Testis (tissue), 3 donors: Measurements from ENCODE around the gene DNAJC5. TPM values are rescaled to one million over a fixed set of nuclear protein-coding genes. Genes with fewer than 3 reads are reported as not detected.

ENCODE experiments used
- DNase-seq: peaks from one replicate; pipeline ENCODE4 v3.0.0-alpha.2; 2019
- H3K27ac ChIP-seq, 2 donors: fragments of 200-600 bp; sonication (generic); one replicate each; pipeline ENCODE4 v1.5.1; 2019
- H3K27me3 ChIP-seq: fragments of 200-600 bp; sonication (generic); one replicate; pipeline ENCODE4 v1.5.1; 2019
- H3K36me3 ChIP-seq: fragments of 200-600 bp; sonication (generic); one replicate; pipeline ENCODE4 v1.5.1; 2017; ENCODE audit warnings: low read depth; ENCODE audit errors: missing control alignments
- H3K4me1 ChIP-seq: fragments of 200-600 bp; sonication (generic); one replicate; pipeline ENCODE4 v1.5.1; 2019
- H3K4me3 ChIP-seq, 2 donors: fragments of 200-600 bp; sonication (generic); one replicate each; pipeline ENCODE4 v1.5.1; 2017 to 2019
- H3K9me3 ChIP-seq: fragments of 200-600 bp; sonication (generic); one replicate; pipeline ENCODE4 v1.5.1; 2017
- POLR2A ChIP-seq: fragments of 450-650 bp; IDR thresholded peaks from one replicate; pipeline ENCODE4 v1.6.1; 2017; ENCODE audit warnings: antibody characterized with exemption, mild to moderate bottlenecking, moderate library complexity
- whole genome bisulfite sequencing, 2 donors: methylation state at CpG; one replicate each; pipeline ENCODE4 v1.1.5; 2018; 5-methylcytosine and 5-hydroxymethylcytosine counted together
- intact Hi-C: fragments of 100-400 bp; cut with DNase I; formaldehyde crosslinking; loops from one replicate; pipeline ENCODE4 v1.15.1; 2023; ENCODE audit warnings: low total_unique reads
- polyA plus RNA-seq: library from polyadenylated mRNA; stranded (reverse); fragments of 350-450 nt; fragmentation: Illumina TruSeq; extraction: RNeasy Lipid Tissue Mini Kit (QIAGEN cat#74804); gene quantifications from one replicate; pipeline ENCODE4 v1.2.3, GENCODE V29; 2014; ENCODE audit warnings: low read depth, low replicate concordance; ENCODE audit not compliant: insufficient read depth
- total RNA-seq, 2 donors: library from RNA; depleted of rRNA; stranded (reverse); fragments of >200 nt; gene quantifications; one replicate each; pipeline ENCODE4 v1.2.3, GENCODE V29; 2016
- TF ChIP-seq, protein P1 (sequence below), 3 experiments: fragments of 450-650 bp in 2 of 3; fragments of 200-600 bp in 1 of 3; sonication (generic) in 1 of 3; IDR thresholded peaks; one replicate each; pipeline ENCODE4 v1.5.1; 2016 to 2019; ENCODE audit warnings: antibody characterized with exemption in 3 of 3, mild to moderate bottlenecking in 2 of 3, moderate library complexity in 1 of 3

The DNAJC5 gene
- total and polyA plus RNA-seq, 3 donors from 2014 or later = 35.6 to 64.8 (median 58.2) TPM

DNA sequence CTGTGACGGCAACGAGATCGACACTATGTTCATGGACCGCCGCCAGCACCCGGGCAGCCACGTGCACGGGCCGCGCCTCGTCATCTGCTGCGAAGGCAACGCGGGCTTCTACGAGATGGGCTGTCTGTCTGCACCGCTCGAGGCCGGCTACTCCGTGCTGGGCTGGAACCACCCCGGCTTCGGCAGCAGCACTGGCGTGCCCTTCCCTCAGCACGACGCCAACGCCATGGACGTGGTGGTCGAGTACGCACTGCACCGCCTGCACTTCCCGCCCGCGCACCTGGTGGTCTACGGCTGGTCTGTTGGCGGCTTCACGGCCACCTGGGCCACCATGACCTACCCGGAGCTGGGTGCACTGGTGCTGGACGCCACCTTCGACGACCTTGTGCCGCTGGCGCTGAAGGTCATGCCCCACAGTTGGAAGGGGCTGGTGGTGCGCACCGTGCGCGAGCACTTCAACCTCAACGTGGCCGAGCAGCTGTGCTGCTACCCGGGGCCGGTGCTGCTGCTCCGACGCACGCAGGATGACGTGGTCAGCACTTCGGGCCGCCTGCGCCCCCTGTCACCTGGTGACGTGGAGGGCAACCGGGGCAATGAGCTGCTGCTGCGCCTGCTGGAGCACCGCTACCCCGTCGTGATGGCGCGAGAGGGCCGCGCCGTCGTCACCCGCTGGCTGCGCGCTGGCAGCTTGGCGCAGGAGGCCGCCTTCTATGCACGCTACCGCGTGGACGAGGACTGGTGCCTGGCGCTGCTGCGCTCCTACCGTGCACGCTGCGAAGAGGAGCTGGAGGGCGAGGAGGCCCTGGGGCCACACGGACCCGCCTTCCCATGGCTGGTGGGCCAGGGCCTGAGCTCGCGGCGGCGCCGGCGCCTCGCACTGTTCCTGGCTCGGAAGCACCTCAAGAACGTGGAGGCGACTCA lies 32.7 kb upstream of the DNAJC5 start:
- TF ChIP-seq, protein P1, sequence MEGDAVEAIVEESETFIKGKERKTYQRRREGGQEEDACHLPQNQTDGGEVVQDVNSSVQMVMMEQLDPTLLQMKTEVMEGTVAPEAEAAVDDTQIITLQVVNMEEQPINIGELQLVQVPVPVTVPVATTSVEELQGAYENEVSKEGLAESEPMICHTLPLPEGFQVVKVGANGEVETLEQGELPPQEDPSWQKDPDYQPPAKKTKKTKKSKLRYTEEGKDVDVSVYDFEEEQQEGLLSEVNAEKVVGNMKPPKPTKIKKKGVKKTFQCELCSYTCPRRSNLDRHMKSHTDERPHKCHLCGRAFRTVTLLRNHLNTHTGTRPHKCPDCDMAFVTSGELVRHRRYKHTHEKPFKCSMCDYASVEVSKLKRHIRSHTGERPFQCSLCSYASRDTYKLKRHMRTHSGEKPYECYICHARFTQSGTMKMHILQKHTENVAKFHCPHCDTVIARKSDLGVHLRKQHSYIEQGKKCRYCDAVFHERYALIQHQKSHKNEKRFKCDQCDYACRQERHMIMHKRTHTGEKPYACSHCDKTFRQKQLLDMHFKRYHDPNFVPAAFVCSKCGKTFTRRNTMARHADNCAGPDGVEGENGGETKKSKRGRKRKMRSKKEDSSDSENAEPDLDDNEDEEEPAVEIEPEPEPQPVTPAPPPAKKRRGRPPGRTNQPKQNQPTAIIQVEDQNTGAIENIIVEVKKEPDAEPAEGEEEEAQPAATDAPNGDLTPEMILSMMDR (IDR thresholded peaks at IDR 0.05) = no peak
- no peak for TF ChIP-seq POLR2A
- no peaks in the 10 kb centered on the region for H3K9me3 ChIP-seq
- intact Hi-C loops = no loop called here
- H3K36me3 ChIP-seq = no peaks in the 10 kb centered on the region
- no peaks in the 10 kb centered on the region for H3K27me3 ChIP-seq
- WGBS, 2 donors = 71 to 86% methylated on average over 24 to 89 of the region's 95 CpGs
- peak overlapping the region in 1 of 2 donors; percentile 30 for H3K4me3 ChIP-seq
- H3K27ac ChIP-seq = no peak overlapping the region
- DNase-seq = no peak
- peaks cover 36% of the 10 kb centered on the region for H3K4me1 ChIP-seq

DNA sequence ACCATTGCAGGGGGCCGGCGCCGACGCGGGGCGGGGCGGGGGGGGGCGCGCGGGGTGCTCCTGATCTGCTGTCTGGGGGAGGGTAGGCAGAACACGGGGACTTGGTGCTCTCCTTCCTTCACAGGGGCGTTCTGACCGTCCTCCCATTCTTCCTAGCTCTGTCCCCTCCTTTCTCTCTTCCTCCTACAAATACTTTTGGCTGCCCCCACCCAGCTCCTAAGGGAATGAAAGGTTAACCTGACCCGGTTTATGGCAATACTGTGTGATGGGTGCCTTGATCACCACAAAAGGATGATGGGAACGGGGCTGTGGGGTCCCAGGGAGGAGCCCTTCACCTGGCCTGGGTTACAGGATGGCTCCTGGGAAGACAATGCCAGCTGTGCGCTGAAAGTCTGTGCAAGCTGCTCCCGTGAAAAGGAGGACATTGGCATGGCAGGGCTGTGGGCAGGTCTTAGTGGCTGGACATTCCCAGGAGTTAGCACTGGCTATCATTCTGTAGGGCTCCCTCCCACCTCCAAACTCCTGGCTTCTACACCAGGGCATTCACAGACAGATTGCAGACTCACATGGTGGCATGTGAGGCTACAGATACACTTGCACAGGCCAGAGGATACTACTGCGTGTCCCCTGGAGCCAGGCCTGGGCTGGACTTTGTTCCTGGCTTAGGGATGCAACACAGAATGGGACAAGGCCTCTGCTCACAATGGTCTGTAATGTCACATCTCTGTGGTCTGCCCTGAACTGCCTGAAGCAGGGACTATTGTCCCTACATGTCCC lies 31.7 kb upstream of the DNAJC5 start:
- Histone ChIP-seq H3K27me3 (no peaks in the 10 kb centered on the region), H3K4me3 (peak overlapping the region in 1 of 2 donors; percentile 97), H3K9me3 (no peaks in the 10 kb centered on the region), H3K4me1 (peaks cover 27% of the 10 kb centered on the region), H3K36me3 (no peaks in the 10 kb centered on the region), H3K27ac (peak overlapping the region; percentile 87 to 95)
- DNase-seq = no peak
- WGBS, 2 donors = 42 to 64% methylated on average over 15 to 18 of the region's 18 CpGs
- TF ChIP-seq POLR2A = no peak
- TF ChIP-seq, protein P1 (IDR thresholded peaks at IDR 0.05) = no peak
- intact Hi-C loops = no loop called here

DNA sequence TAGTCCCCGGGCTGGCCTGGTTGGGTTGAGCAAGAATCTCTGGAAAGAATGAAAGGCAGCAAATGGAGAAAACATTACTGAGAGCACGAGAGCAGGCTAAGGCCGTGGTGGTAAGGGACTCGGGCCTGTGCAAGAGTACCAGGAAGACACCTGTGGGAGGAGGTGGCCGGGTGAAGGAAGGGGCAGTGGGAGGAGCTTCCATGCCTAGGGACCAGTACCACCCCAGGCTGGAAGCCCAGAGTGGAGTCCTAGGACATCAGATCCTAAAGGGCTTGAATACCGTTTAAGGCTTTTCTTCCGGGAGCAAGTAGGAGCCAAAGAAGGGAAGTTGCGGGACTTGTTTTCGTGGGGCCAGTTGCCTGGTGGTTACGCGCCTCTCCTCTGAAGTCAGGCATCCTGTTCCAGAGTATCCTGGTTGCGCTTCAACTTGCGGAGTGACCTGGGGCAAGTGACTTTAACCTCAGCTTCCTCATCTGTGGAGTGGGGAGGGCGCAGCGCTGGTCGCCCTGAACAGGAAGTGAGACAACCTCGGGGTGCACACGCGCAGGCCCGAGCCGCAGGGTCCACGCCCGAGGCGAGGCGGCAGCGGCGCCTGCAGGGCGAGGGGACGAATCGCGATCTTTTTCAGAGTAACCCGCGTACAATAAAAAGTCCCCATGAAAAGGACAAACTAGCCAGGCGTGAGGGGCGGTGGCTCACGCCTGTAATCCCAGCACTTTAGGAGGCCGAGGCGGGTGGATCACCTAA lies 31.0 kb upstream of the DNAJC5 start:
- TF ChIP-seq, protein P1 (IDR thresholded peaks at IDR 0.05) = peak; percentile 63 to 76 (median 69)
- no peak for TF ChIP-seq POLR2A
- H3K27me3 ChIP-seq = no peaks in the 10 kb centered on the region
- 3 to 8% methylated on average over 38 of the region's 38 CpGs for WGBS, 2 donors
- peaks cover 19% of the 10 kb centered on the region for H3K4me1 ChIP-seq
- no peaks in the 10 kb centered on the region for H3K9me3 ChIP-seq
- peak overlapping the region; percentile 87 to 95 for H3K27ac ChIP-seq
- H3K4me3 ChIP-seq = peak overlapping the region; percentile 93 to 97
- intact Hi-C loops = no loop called here
- DNase-seq = peak; percentile 85
- H3K36me3 ChIP-seq = no peaks in the 10 kb centered on the region

DNA sequence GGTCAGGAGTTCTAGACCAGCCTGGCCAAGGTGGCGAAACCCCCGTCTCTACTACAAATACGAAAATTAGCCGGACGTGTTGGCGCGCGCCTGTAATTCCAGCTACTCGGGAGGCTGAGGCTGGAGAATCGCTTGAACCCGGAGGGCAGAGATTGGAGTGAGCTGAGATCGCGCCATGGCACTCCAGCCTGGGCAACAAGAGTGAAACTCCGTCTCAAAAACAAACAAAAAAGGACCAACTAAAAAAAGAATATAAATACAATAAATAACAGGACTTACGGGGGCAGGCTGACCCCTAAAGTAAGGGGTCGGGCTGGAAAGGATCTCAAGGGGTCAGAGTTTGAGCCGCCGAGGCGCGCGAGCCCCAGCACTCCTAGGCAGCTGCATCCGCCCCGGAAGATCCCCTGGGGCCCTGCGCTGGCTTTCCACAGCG lies 30.4 kb upstream of the DNAJC5 start:
- Histone ChIP-seq H3K36me3 (no peaks in the 10 kb centered on the region), H3K27me3 (no peaks in the 10 kb centered on the region), H3K9me3 (no peaks in the 10 kb centered on the region), H3K4me1 (peaks cover 13% of the 10 kb centered on the region), H3K27ac (peak overlapping the region; percentile 87 to 95), H3K4me3 (peak overlapping the region; percentile 93 to 97)
- TF ChIP-seq POLR2A = peak; percentile 10
- TF ChIP-seq, protein P1 (IDR thresholded peaks at IDR 0.05) = peak in 1 of 3 experiments; percentile 22
- WGBS, 2 donors = 0 to 1% methylated on average over 24 to 25 of the region's 25 CpGs
- intact Hi-C loops = no loop called here
- no peak for DNase-seq
